GM12865 (cell line): Measurements from ENCODE around the gene IGF2.

Experiments
- DNase-seq: peaks from one replicate; pipeline ENCODE4 v3.0.0; 2010; ENCODE audit warnings: low read depth
- H3K4me3 ChIP-seq: 2 replicates; pipeline ENCODE4 v1.5.1; 2011; ENCODE audit warnings: mild to moderate bottlenecking, low read depth, low read length, control low read depth
- TF ChIP-seq, protein P1 (sequence below): IDR thresholded peaks from 2 replicates; pipeline ENCODE4 v1.5.1; 2011; ENCODE audit warnings: low read length, control low read depth, low read depth, inconsistent platforms; ENCODE audit not compliant: insufficient read depth; ENCODE audit errors: missing control alignments

Gene IGF2

DNA sequence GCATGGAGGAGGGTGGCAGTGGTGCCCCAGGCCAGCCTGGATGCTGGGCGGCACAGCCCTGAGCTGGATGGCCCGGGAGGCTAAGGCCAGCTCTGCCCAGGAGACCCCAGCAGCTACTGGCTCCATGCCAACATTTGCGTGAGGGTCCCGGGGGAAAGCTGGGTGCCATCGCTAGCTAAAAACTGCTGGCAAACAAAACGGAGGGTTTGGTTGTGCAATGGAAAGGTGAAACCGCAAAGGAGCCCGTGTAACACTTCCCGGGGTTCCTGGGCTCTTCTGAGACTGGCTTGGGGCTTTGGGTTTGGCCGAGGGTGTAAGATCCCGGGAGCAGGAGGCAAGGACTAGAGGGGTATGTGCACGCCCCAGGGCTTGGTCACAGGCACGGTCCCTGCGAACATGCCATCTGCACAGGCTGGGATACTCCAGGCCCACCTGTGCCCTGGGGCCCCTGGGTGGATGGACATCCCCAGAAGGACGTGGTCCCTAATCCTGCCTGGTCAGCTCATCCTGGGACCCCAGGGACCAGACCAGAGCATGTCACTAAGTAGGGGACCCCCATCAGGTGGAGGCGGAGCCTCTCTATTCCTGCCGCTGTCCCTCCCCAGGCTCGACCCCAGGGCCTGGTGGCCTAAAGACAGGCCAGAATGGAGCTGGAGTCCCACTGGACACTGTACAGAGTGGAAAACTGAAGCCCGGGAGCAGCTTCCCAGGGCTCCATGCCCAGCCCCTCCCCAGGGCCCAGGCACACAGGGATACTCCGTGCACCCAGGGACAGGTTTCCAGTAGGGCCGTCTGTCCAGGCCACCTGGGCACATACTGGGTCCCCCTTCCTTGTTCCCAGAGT lies 44.6 kb downstream of the IGF2 start:
- no peak overlapping the region for H3K4me3 ChIP-seq
- TF ChIP-seq, protein P1, sequence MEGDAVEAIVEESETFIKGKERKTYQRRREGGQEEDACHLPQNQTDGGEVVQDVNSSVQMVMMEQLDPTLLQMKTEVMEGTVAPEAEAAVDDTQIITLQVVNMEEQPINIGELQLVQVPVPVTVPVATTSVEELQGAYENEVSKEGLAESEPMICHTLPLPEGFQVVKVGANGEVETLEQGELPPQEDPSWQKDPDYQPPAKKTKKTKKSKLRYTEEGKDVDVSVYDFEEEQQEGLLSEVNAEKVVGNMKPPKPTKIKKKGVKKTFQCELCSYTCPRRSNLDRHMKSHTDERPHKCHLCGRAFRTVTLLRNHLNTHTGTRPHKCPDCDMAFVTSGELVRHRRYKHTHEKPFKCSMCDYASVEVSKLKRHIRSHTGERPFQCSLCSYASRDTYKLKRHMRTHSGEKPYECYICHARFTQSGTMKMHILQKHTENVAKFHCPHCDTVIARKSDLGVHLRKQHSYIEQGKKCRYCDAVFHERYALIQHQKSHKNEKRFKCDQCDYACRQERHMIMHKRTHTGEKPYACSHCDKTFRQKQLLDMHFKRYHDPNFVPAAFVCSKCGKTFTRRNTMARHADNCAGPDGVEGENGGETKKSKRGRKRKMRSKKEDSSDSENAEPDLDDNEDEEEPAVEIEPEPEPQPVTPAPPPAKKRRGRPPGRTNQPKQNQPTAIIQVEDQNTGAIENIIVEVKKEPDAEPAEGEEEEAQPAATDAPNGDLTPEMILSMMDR = no peak
- DNase-seq = no peak

DNA sequence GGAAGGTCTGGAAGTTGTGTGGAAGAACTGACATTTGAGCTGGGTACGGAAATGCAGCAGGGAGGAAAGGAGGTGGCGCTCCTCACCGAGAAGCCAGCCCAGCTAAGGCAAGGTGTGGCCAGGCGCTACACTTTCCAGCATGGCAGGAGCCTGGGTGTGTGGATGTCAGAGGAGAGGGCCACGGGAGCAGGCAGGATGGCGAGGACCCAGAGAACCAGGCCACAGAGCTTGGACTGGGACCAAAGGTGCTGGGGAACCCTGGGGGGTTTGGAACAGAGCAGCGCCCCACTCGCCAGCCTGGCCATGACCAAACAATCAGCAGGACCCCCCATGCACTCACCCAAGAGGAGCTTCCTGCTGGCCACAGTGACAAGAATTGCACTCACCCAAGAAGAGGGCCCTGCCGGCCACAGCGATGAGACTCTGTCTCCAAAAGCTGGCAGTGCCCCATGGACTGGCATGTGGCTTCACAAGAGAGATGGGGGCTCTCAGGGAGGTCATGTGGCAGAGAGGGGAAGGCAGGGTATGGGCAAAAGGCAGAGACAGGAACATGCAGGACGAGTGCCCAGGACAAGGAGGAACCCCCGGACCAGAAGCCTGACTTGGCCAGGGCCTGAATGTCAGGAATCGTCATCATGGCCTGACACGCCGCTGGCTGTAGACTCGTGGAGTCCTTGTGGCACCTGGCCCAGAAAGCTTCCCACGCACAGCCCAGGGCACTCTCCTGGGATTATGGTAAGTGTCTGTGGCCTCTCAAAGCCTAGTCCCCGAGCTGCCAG lies 45.4 kb downstream of the IGF2 start:
- no peak for DNase-seq
- H3K4me3 ChIP-seq = no peak overlapping the region
- TF ChIP-seq, protein P1 = no peak

DNA sequence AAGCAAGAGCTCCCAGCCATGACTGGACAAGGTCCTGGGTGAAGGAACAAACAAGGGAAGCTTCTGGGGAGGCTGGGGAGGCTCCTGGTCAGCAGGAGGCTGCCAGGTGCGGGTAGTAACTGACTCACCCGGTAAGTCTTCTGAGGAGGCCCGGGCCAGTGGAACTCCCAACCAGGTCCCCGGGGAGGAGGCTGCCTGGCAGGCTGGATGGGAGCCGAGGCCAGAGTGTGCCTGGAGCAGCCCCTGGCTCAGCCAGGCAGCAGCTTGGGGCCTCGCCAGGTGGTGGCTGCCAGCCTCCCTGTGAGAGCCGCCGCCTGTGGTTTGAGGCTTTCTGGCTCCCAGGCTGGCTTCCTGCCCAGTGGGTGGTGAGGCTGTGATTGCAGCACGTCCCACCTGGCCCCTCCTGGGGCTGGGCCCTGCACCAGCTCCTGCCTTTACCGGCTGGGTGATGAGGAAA lies 46.2 kb downstream of the IGF2 start:
- no peak for DNase-seq
- TF ChIP-seq, protein P1 = no peak
- no peak overlapping the region for H3K4me3 ChIP-seq

DNA sequence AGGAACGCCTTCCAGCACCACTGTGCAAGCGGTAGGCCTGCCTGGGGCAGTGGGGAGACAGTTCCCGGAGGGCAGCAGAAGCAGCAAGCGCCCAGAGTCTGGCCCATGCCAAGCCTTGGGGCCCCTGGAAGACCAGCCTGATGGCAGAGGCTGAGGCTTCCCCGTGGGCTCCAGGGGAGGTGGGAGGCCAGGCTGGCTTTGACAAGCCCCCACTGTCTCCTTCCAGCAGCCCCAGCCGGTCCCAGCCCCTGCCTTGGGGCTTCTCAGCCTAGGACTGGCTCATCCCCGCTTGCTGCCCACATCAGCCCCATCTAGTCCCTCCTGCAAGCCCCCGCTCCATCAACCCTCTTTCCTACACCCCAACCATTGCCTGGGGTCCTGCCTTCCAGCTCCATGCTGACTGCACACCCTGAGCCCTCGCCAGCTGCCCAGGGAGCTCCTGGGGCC lies 46.7 kb downstream of the IGF2 start:
- TF ChIP-seq, protein P1 = no peak
- no peak overlapping the region for H3K4me3 ChIP-seq
- no peak for DNase-seq

DNA sequence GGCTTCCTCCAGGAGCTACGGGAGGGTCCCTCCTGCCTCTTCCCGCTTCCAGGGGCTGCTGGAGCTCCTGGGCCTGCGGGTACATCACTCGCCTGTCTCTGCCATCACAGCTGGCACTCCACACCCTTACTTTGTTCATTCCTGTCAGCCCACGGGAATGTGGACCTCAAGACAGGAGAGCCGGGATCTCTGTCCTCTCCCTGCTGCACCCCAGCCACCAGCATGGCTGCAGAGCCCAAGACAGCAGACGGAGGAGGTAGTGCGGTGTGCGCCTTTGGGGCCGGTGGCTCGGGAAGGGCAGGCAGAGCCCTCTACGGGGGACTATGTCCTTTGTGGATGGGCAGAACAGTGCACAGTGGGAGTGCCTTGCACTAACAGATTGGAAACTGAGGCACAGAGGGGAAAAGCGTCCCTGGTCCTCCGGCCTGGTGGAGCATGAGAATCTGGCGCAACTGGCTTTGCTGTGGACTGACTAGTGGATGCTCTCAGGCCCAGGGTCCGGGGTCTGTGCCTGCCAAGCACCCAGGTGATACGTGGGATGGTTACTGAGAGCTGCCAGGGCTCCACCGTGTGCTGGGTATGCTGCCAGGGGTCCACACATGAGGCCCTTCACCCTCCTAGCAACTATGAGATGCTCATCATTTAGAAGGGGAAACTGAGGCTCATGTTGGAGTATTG lies 47.3 kb downstream of the IGF2 start:
- no peak for DNase-seq
- TF ChIP-seq, protein P1 = no peak
- no peak overlapping the region for H3K4me3 ChIP-seq

DNA sequence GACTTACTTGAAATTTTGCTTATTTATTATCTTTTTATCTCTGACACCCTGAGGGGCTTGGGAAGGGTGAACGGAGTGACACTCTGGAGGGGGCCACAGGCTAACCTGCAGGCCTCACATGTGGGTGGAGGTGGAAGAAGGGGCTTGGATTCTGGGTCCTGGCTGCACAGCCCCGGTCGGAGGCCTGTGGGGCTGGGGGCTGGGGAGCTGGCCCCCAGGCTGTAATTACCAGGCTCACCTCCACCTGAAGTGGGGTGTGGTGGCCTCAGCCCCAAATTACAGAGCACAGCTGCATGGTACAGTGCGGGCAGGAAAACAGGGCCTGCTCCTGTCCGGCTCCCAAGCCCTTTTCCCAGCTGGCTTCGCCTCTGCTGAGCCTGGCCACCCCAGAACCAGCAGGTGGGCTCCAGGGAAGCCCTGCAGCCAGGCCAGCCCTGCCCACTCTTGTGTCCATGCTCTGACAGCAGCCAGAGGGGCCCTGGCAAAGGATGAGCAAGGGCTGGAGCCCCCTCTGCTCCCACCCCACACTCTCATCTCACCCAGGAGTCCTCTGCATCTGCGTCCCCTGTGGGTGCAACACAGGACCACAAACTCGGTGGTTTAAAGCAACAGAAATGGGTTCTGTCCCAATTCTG lies 48.0 kb downstream of the IGF2 start:
- no peak for DNase-seq
- no peak overlapping the region for H3K4me3 ChIP-seq
- TF ChIP-seq, protein P1 = no peak
